Endothelial cell of umbilical vein (primary cell): ENCODE measurements around the gene PLPPR2. TPM values are rescaled to one million over a fixed set of nuclear protein-coding genes. Genes with fewer than 3 reads are reported as not detected.

Experiments
- BruUV-seq: library from RNA; stranded (reverse); fragments of 400-500 nt; replicated peaks from 2 replicates; lab custom pipeline; 2021; lab: Mats Ljungman, UMichigan
- CTCF ChIA-PET: fragments of 300-600, 350-600 bp; sonication (Branson Sonifier 250); formaldehyde crosslinking; loops from one replicate; lab custom pipeline; 2021; ENCODE audit warnings: antibody characterized with exemption, inconsistent platforms; lab: Charles Lee
- POLR2A ChIA-PET: fragments of 300-600, 350-600 bp; sonication (Branson Sonifier 250); formaldehyde crosslinking; loops from one replicate; lab custom pipeline; 2021; ENCODE audit warnings: antibody characterized with exemption, inconsistent platforms; lab: Charles Lee
- DNase-seq: peaks from one replicate; pipeline ENCODE4 v3.0.0-alpha.2; 2011; ENCODE audit warnings: low read depth, low spot score
- FAIRE-seq: peaks from 2 replicates; lab custom pipeline; 2011; peaks lifted over from hg19 to GRCh38; lab: Jason Lieb, UNC
- H2AFZ ChIP-seq: 2 replicates; pipeline ENCODE4 v1.6.0; 2012; ENCODE audit warnings: low read depth, low read length, control low read depth, inconsistent platforms
- H3K27ac ChIP-seq: 2 replicates; pipeline ENCODE4 v1.5.1; 2011; ENCODE audit warnings: low read depth, mild to moderate bottlenecking, control low read depth, low read length, moderate library complexity; ENCODE audit not compliant: insufficient read depth
- H3K27me3 ChIP-seq, 2 experiments: 2 replicates each; pipeline versions ENCODE4 v1.6.0 to v1.6.1; 2011; ENCODE audit warnings: low read length in 2 of 2, mixed read lengths in 1 of 2; ENCODE audit not compliant: control insufficient read depth in 2 of 2, insufficient read depth in 2 of 2
- H3K36me3 ChIP-seq, 2 experiments: 2 replicates in 1 of 2; 3 replicates in 1 of 2; pipeline ENCODE4 v1.5.1; 2011; ENCODE audit warnings: low read length in 2 of 2, mild to moderate bottlenecking in 1 of 2, moderate library complexity in 1 of 2; ENCODE audit not compliant: control insufficient read depth in 2 of 2, insufficient read depth in 2 of 2; ENCODE audit errors: extremely low read depth in 1 of 2
- H3K4me1 ChIP-seq: 3 replicates; pipeline ENCODE4 v1.5.1; 2011; ENCODE audit warnings: mild to moderate bottlenecking, low read length; ENCODE audit not compliant: control insufficient read depth, insufficient read depth; ENCODE audit errors: extremely low read depth
- H3K4me2 ChIP-seq: 2 replicates; pipeline ENCODE4 v1.6.1; 2011; ENCODE audit warnings: low read length, control low read depth, mixed read lengths; ENCODE audit not compliant: insufficient read depth
- H3K4me3 ChIP-seq, 3 experiments: fragments of 200-600 bp in 1 of 3; sonication (generic), shearing (Covaris generic) in 1 of 3; replicated peaks in 1 of 3; 2 replicates each; pipeline ENCODE4 v1.5.1; 2011 to 2016; ENCODE audit warnings: control low read depth in 3 of 3, low read length in 3 of 3, mild to moderate bottlenecking in 2 of 3, inconsistent platforms in 1 of 3, low read depth in 1 of 3, moderate library complexity in 1 of 3; ENCODE audit not compliant: insufficient read depth in 1 of 3
- H3K79me2 ChIP-seq: 2 replicates; pipeline ENCODE4 v1.6.0; 2012; ENCODE audit warnings: low read length, inconsistent platforms; ENCODE audit not compliant: control insufficient read depth, insufficient read depth
- H3K9ac ChIP-seq: replicated peaks from 2 replicates; pipeline ENCODE3; 2011; ENCODE audit warnings: low read length, control low read depth; ENCODE audit not compliant: insufficient read depth; ENCODE audit errors: extremely low read depth
- H3K9me1 ChIP-seq: replicated peaks from 3 replicates; pipeline ENCODE4 v1.6.0; 2011; ENCODE audit warnings: mild to moderate bottlenecking, low read length; ENCODE audit not compliant: control insufficient read depth, insufficient read depth; ENCODE audit errors: extremely low read depth
- H3K9me3 ChIP-seq: replicated peaks from 2 replicates; pipeline ENCODE4 v1.5.1; 2012; ENCODE audit warnings: low read length, inconsistent platforms; ENCODE audit not compliant: control insufficient read depth, insufficient read depth
- H4K20me1 ChIP-seq: replicated peaks from 2 replicates; pipeline ENCODE3; 2011; ENCODE audit warnings: mild to moderate bottlenecking, low read length; ENCODE audit not compliant: control insufficient read depth, insufficient read depth; ENCODE audit errors: extremely low read depth
- CTCF ChIP-seq, 2 donors: IDR thresholded peaks; 1 replicate in 1 of 2; 2 replicates in 1 of 2; pipeline ENCODE4 v1.5.1; 2011; ENCODE audit warnings: low read length in 2 of 2, mild to moderate bottlenecking in 2 of 2, moderate library complexity in 2 of 2, control low read depth in 1 of 2, inconsistent platforms in 1 of 2, low read depth in 1 of 2; ENCODE audit not compliant: insufficient read depth in 1 of 2; ENCODE audit errors: extremely low read depth in 1 of 2
- EZH2 ChIP-seq: IDR thresholded peaks from 2 replicates; pipeline ENCODE4 v1.6.1; 2012; ENCODE audit warnings: borderline replicate concordance, low read depth, mild to moderate bottlenecking, moderate library complexity, low read length, inconsistent platforms; ENCODE audit not compliant: severe bottlenecking
- FOS ChIP-seq: IDR thresholded peaks from 2 replicates; pipeline ENCODE4 v1.6.1; 2011; ENCODE audit warnings: mild to moderate bottlenecking, low read length, moderate library complexity, borderline replicate concordance; ENCODE audit not compliant: insufficient read depth
- GATA2 ChIP-seq: IDR thresholded peaks from 2 replicates; pipeline ENCODE4 v1.7.0; 2011; ENCODE audit warnings: low read depth, mild to moderate bottlenecking, moderate library complexity, mixed read lengths, low read length; ENCODE audit not compliant: insufficient read length, insufficient read depth
- JUN ChIP-seq: IDR thresholded peaks from 2 replicates; pipeline ENCODE4 v1.6.1; 2011; ENCODE audit warnings: borderline replicate concordance, low read depth; ENCODE audit not compliant: insufficient read length, insufficient read depth
- MAX ChIP-seq: IDR thresholded peaks from 2 replicates; pipeline ENCODE4 v1.6.1; 2011; ENCODE audit not compliant: insufficient read depth, insufficient read length
- MYC ChIP-seq: IDR thresholded peaks from one replicate; pipeline ENCODE4 v1.6.1; 2011; ENCODE audit warnings: mild to moderate bottlenecking, low read depth, low read length
- POLR2A ChIP-seq: IDR thresholded peaks from 2 replicates; pipeline ENCODE4 v1.6.1; 2012; ENCODE audit warnings: low read depth, mild to moderate bottlenecking, control low read depth, low read length
- POLR2AphosphoS5 ChIP-seq: IDR thresholded peaks from 2 replicates; pipeline ENCODE4 v1.6.1; 2012; ENCODE audit warnings: low read depth, mild to moderate bottlenecking, control low read depth, low read length, moderate library complexity; ENCODE audit not compliant: insufficient read depth
- dilution Hi-C: fragments of 300-500 bp; cut with MboI; formaldehyde crosslinking; loops from one replicate; pipeline ENCODE4 v1.15.0; 2019; ENCODE audit warnings: low sequenced_read_pairs; ENCODE audit not compliant: extremely low pct_ligation_motif_present
- intact Hi-C: fragments of 100-400 bp; cut with micrococcal nuclease; formaldehyde crosslinking; loops from one replicate; pipeline ENCODE4 v1.10.0; 2022
- polyA plus RNA-seq, 4 experiments: library from polyadenylated mRNA; depleted of rRNA in 3 of 4; stranded (reverse) in 3 of 4; unstranded in 1 of 4; fragments of >200 nt; gene quantifications; 2 replicates each; pipeline versions ENCODE4 v1.2.1 to v1.2.3, GENCODE V29; 2011 to 2012; ENCODE audit warnings: missing spikeins in 1 of 4
- total RNA-seq: library from RNA; stranded (reverse); gene quantifications from 2 replicates; pipeline ENCODE4 v1.2.3, GENCODE V29; 2021

The PLPPR2 gene
- total and polyA plus RNA-seq, 2 donors (not counting 3 experiments of a cell fraction or from before 2014, with no cell fraction given): 23.7 to 28.7 TPM

- no peaks in the 10 kb centered on the region for H3K9me3 ChIP-seq
Measured at GRCh38 chr19:11321191-11322126, 33.8 kb upstream of the PLPPR2 start.

More at GRCh38 chr19:11321191-11322126, 33.8 kb upstream of the PLPPR2 start:
- H3K4me2 ChIP-seq: no peak overlapping the region
- H3K27ac ChIP-seq: no peak overlapping the region
- H3K9me1 ChIP-seq: no peaks in the 10 kb centered on the region
- peaks cover 0 to 2% of the 10 kb centered on the region in 2 experiments for H3K36me3 ChIP-seq
- H3K79me2 ChIP-seq: no peaks in the 10 kb centered on the region
- H2AFZ ChIP-seq: no peak overlapping the region
- intact Hi-C loops: no loop called here
- DNase-seq (no peak), FAIRE-seq (no peak)
- no peak for TF ChIP-seq FOS
- no peak for TF ChIP-seq CTCF (IDR thresholded peaks at IDR 0.05; ENCODE audit: extremely low read depth in 1 of 2, insufficient read depth in 1 of 2, low read depth in 1 of 2, low read length in 2 of 2)
- no peak for TF ChIP-seq POLR2A
- no peak for TF ChIP-seq POLR2AphosphoS5
- no peak for TF ChIP-seq JUN
- no peak for TF ChIP-seq EZH2
- no peak for TF ChIP-seq GATA2
- TF ChIP-seq MAX: no peak
- no peak for TF ChIP-seq MYC
- no peak overlapping the region for H3K4me3 ChIP-seq
- dilution Hi-C loops: no loop called here
- BruUV-seq: no TSS peak
- ChIA-PET CTCF (interaction anchor here (0.6 to 1.4 kb wide), 3 partner anchors 24 to 267 kb away, joined by 3 to 5 read pairs (median 5); no protein-coding TSS in a partner anchor), POLR2A (interaction anchor here (0.7 kb wide), 1 partner anchor 28 kb away, joined by 4 read pairs; no protein-coding TSS in a partner anchor)
- no peak overlapping the region for H3K9ac ChIP-seq
- peaks cover 7% of the 10 kb centered on the region for H3K4me1 ChIP-seq
- H4K20me1 ChIP-seq: no peaks in the 10 kb centered on the region
- no peaks in the 10 kb centered on the region for H3K27me3 ChIP-seq
